Stromal cell of bone marrow (primary cell): ENCODE data around the gene TNS3.
A peak's percentile ranks its signal among the peaks of the same experiment; 100 is the strongest.

Experiments used
- DNase-seq: peaks from one replicate; pipeline ENCODE4 v3.0.0-alpha.2; 2012; ENCODE audit warnings: low read depth

Gene TNS3

GRCh38 chr7:47327698-47328391 lies 254.1 kb downstream of the TNS3 start:
- DNase-seq = peak; percentile 82

- no peak for DNase-seq
Observed at GRCh38 chr7:47327346-47327697, 254.6 kb downstream of the TNS3 start.

GRCh38 chr7:47326808-47327207 lies 255.1 kb downstream of the TNS3 start:
- no peak for DNase-seq

- peak; percentile 50 for DNase-seq
Observed at GRCh38 chr7:47326220-47326619, 255.7 kb downstream of the TNS3 start.

- DNase-seq = no peak
Observed at GRCh38 chr7:47325337-47325736, 256.6 kb downstream of the TNS3 start.

GRCh38 chr7:47323904-47324303 lies 258.0 kb downstream of the TNS3 start:
- DNase-seq = no peak

- DNase-seq = no peak
Observed at GRCh38 chr7:47322731-47323130, 259.2 kb downstream of the TNS3 start.

- DNase-seq = no peak
Observed at GRCh38 chr7:47320296-47320695, 261.6 kb downstream of the TNS3 start.

- DNase-seq = no peak
Observed at GRCh38 chr7:47318395-47319182, 263.3 kb downstream of the TNS3 start.

- no peak for DNase-seq
Observed at GRCh38 chr7:47317487-47317886, 264.4 kb downstream of the TNS3 start.

- peak; percentile 53 for DNase-seq
Observed at GRCh38 chr7:47314728-47315607, 266.9 kb downstream of the TNS3 start.

GRCh38 chr7:47314248-47314647 lies 267.7 kb downstream of the TNS3 start:
- no peak for DNase-seq

- no peak for DNase-seq
Observed at GRCh38 chr7:47313564-47313963, 268.3 kb downstream of the TNS3 start.

- DNase-seq = no peak
Observed at GRCh38 chr7:47311891-47312290, 270.0 kb downstream of the TNS3 start.

- DNase-seq = no peak
Observed at GRCh38 chr7:47310020-47310419, 271.9 kb downstream of the TNS3 start.

- no peak for DNase-seq
Observed at GRCh38 chr7:47308808-47309207, 273.1 kb downstream of the TNS3 start.

- no peak for DNase-seq
Observed at GRCh38 chr7:47307311-47307710, 274.6 kb downstream of the TNS3 start.

GRCh38 chr7:47304727-47305719 lies 276.9 kb downstream of the TNS3 start:
- no peak for DNase-seq

GRCh38 chr7:47303695-47304453 lies 278.0 kb downstream of the TNS3 start:
- no peak for DNase-seq

GRCh38 chr7:47303014-47303694 lies 278.8 kb downstream of the TNS3 start:
- no peak for DNase-seq
